ENCODE results near the gene CMSS1.

Gene CMSS1

GRCh38 chr3:99980606-99981005, 162.9 kb downstream of the CMSS1 start:
- DNase-seq (ENCODE audit: insufficient read length, low spot score) (no peak), FAIRE-seq (no peak)
- TF ChIP-seq CTCF (IDR thresholded peaks at IDR 0.05; ENCODE audit: insufficient read depth, missing control alignments) = no peak

GRCh38 chr3:99981138-99981537, 163.5 kb downstream of the CMSS1 start:
- DNase-seq (ENCODE audit: insufficient read length, low spot score) (no peak), FAIRE-seq (no peak)
- TF ChIP-seq CTCF (IDR thresholded peaks at IDR 0.05; ENCODE audit: insufficient read depth, missing control alignments) = no peak

- no peak for DNase-seq (ENCODE audit: insufficient read length, low spot score)
- no peak for TF ChIP-seq CTCF (IDR thresholded peaks at IDR 0.05; ENCODE audit: insufficient read depth, missing control alignments)
- no peak for FAIRE-seq
Measured at GRCh38 chr3:99982650-99983049, 165.0 kb downstream of the CMSS1 start.

- DNase-seq (ENCODE audit: insufficient read length, low spot score) (no peak), FAIRE-seq (no peak)
- TF ChIP-seq CTCF (IDR thresholded peaks at IDR 0.05; ENCODE audit: insufficient read depth, missing control alignments) = no peak
Measured at GRCh38 chr3:99984139-99984538, 166.5 kb downstream of the CMSS1 start.

- FAIRE-seq = no peak
- TF ChIP-seq CTCF (IDR thresholded peaks at IDR 0.05; ENCODE audit: insufficient read depth, missing control alignments) = no peak
- DNase-seq (ENCODE audit: insufficient read length, low spot score) = no peak
Measured at GRCh38 chr3:99984668-99985067, 167.0 kb downstream of the CMSS1 start.

- FAIRE-seq (no peak), DNase-seq (ENCODE audit: insufficient read length, low spot score) (no peak)
- no peak for TF ChIP-seq CTCF (IDR thresholded peaks at IDR 0.05; ENCODE audit: insufficient read depth, missing control alignments)
Measured at GRCh38 chr3:99990179-99990578, 172.5 kb downstream of the CMSS1 start.

- TF ChIP-seq CTCF (IDR thresholded peaks at IDR 0.05; ENCODE audit: insufficient read depth, missing control alignments) = no peak
- FAIRE-seq = no peak
- no peak for DNase-seq (ENCODE audit: insufficient read length, low spot score)
Measured at GRCh38 chr3:99997293-99997692, 179.6 kb downstream of the CMSS1 start.

All from D721Med (cell line).